GM21360 (cell line): Measurements from ENCODE around the gene CD22.

ENCODE experiments used
- ATAC-seq: cut with Tn5 transposase; IDR thresholded peaks from one replicate; pipeline ENCODE4 v1.9.1; 2021; ENCODE audit warnings: mild to moderate bottlenecking, moderate library complexity; ENCODE audit not compliant: unreplicated experiment

The CD22 gene

DNA sequence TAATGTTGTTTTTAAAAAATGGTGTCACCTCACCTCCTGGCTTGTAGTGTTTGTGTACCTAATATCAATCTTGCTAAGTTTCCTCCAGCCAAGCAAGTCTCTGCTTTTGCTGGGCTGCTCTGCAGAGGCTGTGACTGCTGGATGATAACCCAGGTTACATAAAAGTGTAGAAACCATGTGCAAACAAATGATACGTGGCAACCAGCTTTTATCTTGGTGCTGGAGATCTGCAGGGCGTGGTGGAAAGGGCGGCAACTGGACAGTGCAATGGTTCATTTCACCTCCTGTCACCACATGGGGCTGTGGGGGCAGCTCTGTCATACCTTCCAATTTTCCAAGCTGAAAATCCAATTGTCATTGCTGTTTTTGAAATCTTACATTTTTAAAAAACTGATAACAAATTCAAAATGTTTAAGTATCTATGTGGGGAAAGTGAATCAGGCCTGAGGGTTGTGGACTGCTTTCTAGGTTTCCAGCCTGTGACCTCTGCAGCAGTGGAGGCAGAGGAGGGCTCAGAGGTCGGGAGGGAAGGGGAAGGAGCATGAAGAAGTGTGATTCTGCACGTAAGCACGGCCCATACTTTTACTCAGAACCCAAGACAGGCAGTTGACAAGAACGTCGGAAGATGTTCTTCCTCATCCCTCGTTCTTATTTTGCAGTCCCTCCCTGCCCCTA is 51.6 kb downstream of the CD22 start:
- no peak for ATAC-seq

DNA sequence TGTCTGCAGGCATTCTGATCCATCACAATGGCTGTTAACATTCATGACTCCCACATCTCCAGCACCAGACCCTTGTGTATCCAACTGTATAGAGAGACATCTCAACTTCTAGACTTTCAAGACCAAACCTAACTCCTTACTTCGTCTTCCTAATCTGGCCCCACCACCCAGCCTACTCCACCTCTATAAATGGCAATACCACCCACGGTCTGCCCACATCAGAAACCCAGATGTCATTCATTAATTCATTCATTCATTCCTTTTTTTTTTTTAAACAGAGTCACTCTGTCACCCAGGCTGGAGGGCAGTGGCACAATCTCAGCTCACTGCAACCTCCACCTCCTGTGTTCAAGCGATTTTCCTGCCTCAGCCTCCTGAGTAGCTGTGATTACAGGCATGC is 52.3 kb downstream of the CD22 start:
- no peak for ATAC-seq

DNA sequence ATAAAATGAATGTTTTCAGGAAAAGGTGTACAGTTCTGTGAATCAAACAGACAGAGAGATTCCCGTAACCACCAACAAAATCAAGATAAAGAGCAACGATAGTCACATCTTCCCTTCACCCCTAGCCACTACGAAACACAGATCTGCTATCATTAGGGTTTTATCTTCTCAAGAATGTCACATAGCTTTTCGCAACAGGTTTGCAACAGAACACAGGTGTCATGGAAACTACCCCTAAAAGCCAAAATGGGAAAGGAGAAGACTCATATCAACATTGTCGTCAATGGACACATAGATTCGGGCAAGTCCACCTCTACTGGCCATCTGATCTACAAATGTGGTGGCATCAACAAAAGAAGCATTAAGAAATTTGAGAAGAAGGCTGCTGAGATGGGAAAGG is 52.9 kb downstream of the CD22 start:
- ATAC-seq: no peak

DNA sequence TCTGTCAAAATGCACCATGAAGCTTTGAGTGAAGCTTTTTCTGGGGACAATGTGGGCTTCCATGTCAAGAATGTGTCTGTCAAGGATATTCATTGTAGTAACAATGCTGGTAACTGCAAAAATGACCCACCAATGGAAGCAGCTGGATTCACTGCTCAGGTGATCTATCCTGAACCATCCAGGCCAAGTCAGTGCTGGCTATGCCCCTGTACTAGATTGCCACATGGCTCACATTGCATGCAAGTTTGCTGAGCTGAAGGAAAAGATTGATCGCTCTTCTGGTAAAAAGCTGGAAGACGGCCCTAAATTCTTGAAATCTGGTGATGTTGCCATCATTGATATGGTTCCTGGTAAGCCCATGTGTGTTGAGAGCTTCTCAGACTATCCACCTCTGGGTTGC is 54.5 kb downstream of the CD22 start:
- ATAC-seq: no peak

DNA sequence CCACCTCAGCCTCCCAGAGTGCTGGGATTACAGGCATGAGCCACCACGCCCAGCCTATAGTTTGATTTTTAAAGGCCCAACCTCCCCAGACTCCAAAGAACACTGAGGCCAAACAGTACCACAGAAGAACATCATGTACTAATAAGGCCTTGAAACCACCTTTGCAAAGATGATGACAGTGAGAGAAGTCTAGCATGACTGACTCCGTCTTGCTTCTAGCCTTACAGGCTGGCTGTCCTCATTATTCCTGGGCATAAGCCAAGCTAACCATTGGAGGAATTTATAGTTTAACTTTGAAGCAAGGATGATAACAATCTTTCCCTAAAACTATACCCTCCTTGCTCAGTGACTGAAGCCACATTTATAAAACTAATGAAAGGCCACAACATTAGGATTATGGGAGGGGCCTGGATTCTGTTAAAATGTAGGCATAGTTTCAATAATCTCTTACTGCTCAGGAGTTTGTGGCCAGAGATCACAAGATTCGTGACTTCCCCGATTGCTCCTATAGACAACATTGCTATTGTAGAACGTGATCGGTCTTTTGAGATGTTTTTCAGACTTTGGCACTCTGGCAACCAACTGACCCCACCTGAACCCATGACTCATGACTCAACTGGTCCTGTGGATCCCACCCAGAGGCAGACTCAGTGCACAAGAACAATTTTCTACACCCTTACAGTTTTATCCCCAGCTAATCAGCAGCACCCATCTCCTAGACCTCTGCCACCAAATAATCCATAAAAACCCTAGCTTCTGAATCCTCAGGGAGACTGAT is 59.5 kb downstream of the CD22 start:
- no peak for ATAC-seq

DNA sequence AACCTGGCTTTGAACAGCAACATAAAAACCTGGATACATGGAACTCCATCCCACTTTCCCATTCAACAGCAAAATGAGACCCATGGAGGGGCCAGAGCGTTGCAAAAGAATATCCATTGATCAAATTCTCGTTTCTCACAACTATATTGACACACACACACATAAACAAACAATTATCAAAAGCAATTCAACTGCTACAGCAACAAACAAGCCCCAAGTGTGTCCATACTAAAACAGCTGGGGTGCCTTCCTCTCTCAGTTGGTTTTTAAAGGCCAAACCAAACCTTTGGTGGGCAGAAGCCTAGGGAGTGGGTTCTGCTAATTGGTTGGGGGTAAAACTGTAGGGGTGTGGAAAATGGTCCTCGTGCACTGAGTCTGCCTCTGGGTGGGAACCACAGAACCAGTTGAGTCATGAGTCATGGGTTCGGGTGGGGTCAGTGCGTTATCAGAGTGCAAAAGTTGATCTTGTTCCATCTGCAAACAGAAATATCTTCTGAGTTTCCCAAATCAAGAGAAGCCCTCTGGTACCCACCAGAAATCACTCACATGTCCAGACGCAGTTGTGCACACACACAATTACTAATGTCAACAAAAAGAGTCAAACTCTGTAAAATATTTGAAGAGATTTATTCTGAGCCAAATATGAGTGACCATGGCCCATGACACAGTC is 60.3 kb downstream of the CD22 start:
- ATAC-seq: no peak

DNA sequence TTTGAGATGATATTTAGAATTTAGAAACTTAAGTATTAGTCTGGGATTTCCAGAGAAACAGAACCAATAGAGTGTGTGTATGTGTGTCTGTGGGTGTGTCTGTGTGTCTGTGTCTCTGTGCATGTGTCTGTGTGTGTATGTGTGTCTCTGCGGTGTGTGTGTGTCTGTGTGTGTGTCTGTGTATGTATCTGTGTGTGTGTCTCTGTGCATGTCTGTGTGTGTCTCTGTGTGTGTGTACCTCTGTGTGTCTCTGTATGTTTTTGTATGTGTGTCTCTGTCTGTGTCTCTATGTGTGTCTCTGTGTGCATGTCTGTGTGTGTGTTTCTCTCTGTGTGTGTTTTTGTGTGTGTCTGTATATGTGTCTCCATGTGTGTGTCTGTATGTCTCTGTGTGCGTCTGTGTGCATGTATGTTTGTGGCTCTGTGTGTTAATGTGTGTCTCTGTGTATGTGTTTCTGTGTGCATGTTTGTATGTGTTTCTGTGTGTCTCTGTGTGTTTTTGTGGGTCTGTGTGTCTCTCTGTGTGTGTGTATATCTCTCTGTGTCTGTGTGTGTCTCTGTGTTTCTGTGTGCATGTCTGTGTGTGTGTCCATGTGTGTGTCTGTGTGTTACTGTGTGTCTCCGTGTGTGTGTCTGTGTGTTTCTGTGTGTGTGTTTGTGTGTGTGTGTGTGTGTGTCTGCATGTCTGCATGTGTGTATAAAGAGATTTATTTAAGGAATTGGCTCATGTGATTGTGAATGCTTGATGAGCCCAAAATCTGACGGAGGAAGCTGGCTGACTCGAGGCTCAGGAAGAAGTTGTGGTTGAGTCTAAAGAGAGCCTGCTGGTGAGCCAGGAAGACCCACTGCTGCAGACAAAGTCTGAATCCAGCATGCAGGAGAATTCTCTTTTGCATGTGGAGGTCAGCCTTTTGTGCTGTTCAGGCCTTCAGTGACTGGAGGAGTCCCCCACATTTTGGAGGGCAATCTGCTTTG is 64.0 kb downstream of the CD22 start:
- no peak for ATAC-seq

DNA sequence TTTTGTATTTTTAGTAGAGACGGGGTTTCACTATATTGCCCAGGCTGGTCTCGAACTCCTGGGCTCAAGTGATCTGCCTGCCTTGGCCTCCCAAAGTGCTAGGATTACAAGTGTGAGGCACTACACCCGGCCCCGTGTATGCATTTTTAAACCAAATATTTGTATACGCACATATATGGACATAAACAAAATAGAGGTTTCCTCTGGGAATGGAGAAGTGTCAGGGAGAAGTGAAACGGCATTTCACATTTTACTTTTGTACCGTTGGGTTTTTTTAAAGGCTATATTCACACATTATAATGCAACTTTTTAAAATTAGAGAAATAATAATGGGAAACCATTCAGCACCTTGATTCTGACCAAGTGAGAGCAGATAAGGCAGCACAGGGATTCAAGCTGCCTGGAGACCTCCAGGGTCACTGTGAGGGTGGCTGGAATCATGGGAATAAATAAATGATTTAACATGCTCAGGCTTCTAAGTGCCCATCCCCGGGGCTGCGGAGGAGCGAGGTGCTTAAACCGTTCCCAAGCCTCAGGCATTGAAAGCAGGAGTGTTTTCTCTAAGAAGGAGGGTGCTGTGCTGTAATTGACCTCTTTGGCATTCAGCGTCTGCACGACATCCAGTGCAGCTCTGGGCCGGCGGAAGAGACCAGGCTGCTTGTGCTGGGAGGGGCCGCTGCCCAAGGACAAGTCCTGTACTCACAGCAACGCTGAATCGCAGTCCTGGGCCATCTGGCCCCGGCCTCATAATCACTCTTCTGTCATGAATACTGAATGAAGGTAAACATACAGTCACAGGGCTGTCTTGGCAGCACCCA is 66.6 kb downstream of the CD22 start:
- no peak for ATAC-seq

DNA sequence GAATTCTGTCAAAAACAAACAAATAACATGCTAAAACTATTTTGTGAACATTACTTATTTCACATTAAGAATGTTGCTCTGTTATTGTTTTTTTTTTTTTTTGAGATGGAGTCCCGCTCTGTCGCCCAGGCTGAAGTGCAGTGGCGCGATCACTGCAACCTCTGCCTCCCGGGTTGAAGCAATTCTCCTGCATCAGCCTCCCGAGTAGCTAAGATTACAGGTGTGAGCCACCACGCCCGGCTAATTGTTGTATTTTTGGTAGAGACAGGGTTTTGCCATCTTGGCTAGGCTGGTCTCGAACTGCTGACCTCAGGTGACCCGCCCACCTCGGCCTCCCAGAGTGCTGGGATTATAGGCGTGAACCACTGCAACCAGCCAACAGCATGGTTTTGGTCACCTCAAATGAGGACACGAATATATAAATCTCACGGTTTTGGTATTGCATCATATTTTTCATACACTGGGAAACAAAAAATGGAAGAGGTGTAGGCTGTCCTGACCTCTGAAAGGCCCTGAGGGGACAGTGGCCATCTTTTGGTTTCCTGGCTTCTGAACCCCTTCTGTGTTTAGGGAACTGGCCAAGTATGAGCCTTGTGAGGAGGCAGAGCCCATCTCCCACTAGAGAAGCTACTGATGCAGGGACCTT is 67.4 kb downstream of the CD22 start:
- no peak for ATAC-seq
